PC-9 (cell line): ENCODE measurements around the gene TPSG1.

Experiments
- CTCF ChIP-seq: fragments of 200-600 bp; sonication (generic); conservative IDR thresholded peaks from 2 replicates; pipeline ENCODE4 v1.6.1; 2017; ENCODE audit warnings: mixed run types, antibody characterized with exemption, mild to moderate bottlenecking, moderate library complexity
- EZH2 ChIP-seq: fragments of 200-600 bp; sonication (generic); IDR thresholded peaks from 2 replicates; pipeline ENCODE4 v1.8.0; 2017; ENCODE audit warnings: antibody characterized with exemption, low read depth

GRCh38 chr16:1257561-1258224, 32.6 kb upstream of the TPSG1 start:
- TF ChIP-seq CTCF (no peak), EZH2 (no peak)
